Lower lobe of right lung (tissue), 2 donors: Measurements from ENCODE around the gene HTRA2. TPM values are rescaled to one million over a fixed set of nuclear protein-coding genes. Genes with fewer than 3 reads are reported as not detected.

Experiments used
- ATAC-seq, 2 donors: fragments of 200-7000 bp; cut with Tn5 transposase; one replicate each; pipeline ENCODE4 v1.9.1; 2020 to 2022; ENCODE audit warnings: mild to moderate bottlenecking in 2 of 2, moderate library complexity in 2 of 2
- DNase-seq: peaks from one replicate; pipeline ENCODE4 v3.0.0-alpha.2; 2020
- H3K27ac ChIP-seq: fragments of 200-600 bp; one replicate; pipeline ENCODE4 v1.8.0; 2022
- H3K27me3 ChIP-seq: fragments of 200-600 bp; one replicate; pipeline ENCODE4 v1.8.0; 2022; ENCODE audit warnings: low read depth
- H3K36me3 ChIP-seq: fragments of 200-600 bp; one replicate; pipeline ENCODE4 v1.8.0; 2022; ENCODE audit warnings: mild to moderate bottlenecking
- H3K4me1 ChIP-seq: fragments of 200-600 bp; one replicate; pipeline ENCODE4 v1.8.0; 2022
- H3K4me3 ChIP-seq: fragments of 200-600 bp; one replicate; pipeline ENCODE4 v1.8.0; 2022; ENCODE audit warnings: mild to moderate bottlenecking
- H3K9me3 ChIP-seq: fragments of 200-600 bp; one replicate; pipeline ENCODE4 v1.8.0; 2022
- intact Hi-C: fragments of 100-400 bp; cut with DNase I; formaldehyde crosslinking; loops from one replicate; pipeline ENCODE4 v1.11.0; 2022
- total RNA-seq: library from RNA; stranded (reverse); fragmentation: NEBNext Ultra II Directional; extraction: Animal tissue kit (Norgen Biotek cat#: 25700); gene quantifications from one replicate; pipeline ENCODE4 v1.2.1, GENCODE V29; 2021
- TF ChIP-seq, protein P1 (sequence below): fragments of 200-600 bp; IDR thresholded peaks from one replicate; pipeline ENCODE4 v1.8.0; 2022; ENCODE audit warnings: antibody characterized with exemption, mild to moderate bottlenecking
- donor health status: DM: no; HTN: yes; CAD: no; lungs with severe emphysema.

Gene HTRA2
- total RNA-seq, 1 donor from 2014 or later, result 34.3 TPM

GRCh38 chr2:74507926-74508520, 21.7 kb upstream of the HTRA2 start:
- Histone ChIP-seq H3K9me3 (no peaks in the 10 kb centered on the region), H3K27ac (peak overlapping the region; percentile 99), H3K4me1 (peaks cover 45% of the 10 kb centered on the region), H3K4me3 (peak overlapping the region; percentile 77), H3K27me3 (peaks cover 34% of the 10 kb centered on the region), H3K36me3 (peaks cover 16% of the 10 kb centered on the region)
- DNase-seq (peak; percentile 59), ATAC-seq (peak; percentile 6 to 13)
- intact Hi-C loops, result no loop called here
- TF ChIP-seq, protein P1, sequence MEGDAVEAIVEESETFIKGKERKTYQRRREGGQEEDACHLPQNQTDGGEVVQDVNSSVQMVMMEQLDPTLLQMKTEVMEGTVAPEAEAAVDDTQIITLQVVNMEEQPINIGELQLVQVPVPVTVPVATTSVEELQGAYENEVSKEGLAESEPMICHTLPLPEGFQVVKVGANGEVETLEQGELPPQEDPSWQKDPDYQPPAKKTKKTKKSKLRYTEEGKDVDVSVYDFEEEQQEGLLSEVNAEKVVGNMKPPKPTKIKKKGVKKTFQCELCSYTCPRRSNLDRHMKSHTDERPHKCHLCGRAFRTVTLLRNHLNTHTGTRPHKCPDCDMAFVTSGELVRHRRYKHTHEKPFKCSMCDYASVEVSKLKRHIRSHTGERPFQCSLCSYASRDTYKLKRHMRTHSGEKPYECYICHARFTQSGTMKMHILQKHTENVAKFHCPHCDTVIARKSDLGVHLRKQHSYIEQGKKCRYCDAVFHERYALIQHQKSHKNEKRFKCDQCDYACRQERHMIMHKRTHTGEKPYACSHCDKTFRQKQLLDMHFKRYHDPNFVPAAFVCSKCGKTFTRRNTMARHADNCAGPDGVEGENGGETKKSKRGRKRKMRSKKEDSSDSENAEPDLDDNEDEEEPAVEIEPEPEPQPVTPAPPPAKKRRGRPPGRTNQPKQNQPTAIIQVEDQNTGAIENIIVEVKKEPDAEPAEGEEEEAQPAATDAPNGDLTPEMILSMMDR, result no peak

- Histone ChIP-seq H3K4me1 (peaks cover 42% of the 10 kb centered on the region), H3K27ac (no peak overlapping the region), H3K4me3 (no peak overlapping the region), H3K9me3 (no peaks in the 10 kb centered on the region), H3K36me3 (peaks cover 9% of the 10 kb centered on the region), H3K27me3 (peaks cover 57% of the 10 kb centered on the region)
- TF ChIP-seq, protein P1, result no peak
- DNase-seq (no peak), ATAC-seq (no peak)
- intact Hi-C loops, result no loop called here
Measured at GRCh38 chr2:74510272-74510671, 19.5 kb upstream of the HTRA2 start.

GRCh38 chr2:74511104-74511989, 18.4 kb upstream of the HTRA2 start:
- TF ChIP-seq, protein P1, result no peak
- no peaks in the 10 kb centered on the region for H3K9me3 ChIP-seq
- no peak overlapping the region for H3K27ac ChIP-seq
- H3K4me1 ChIP-seq, result peaks cover 42% of the 10 kb centered on the region
- DNase-seq (no peak), ATAC-seq (no peak)
- intact Hi-C loops, result no loop called here
- peaks cover 67% of the 10 kb centered on the region for H3K27me3 ChIP-seq
- no peak overlapping the region for H3K4me3 ChIP-seq
- H3K36me3 ChIP-seq, result no peaks in the 10 kb centered on the region

GRCh38 chr2:74512744-74513604, 16.8 kb upstream of the HTRA2 start:
- TF ChIP-seq, protein P1, result no peak
- peaks cover 36% of the 10 kb centered on the region for H3K4me1 ChIP-seq
- DNase-seq (no peak), ATAC-seq (no peak)
- no peaks in the 10 kb centered on the region for H3K36me3 ChIP-seq
- intact Hi-C loops, result no loop called here
- H3K9me3 ChIP-seq, result no peaks in the 10 kb centered on the region
- H3K27ac ChIP-seq, result no peak overlapping the region
- H3K27me3 ChIP-seq, result peaks cover 84% of the 10 kb centered on the region
- H3K4me3 ChIP-seq, result no peak overlapping the region

DNA sequence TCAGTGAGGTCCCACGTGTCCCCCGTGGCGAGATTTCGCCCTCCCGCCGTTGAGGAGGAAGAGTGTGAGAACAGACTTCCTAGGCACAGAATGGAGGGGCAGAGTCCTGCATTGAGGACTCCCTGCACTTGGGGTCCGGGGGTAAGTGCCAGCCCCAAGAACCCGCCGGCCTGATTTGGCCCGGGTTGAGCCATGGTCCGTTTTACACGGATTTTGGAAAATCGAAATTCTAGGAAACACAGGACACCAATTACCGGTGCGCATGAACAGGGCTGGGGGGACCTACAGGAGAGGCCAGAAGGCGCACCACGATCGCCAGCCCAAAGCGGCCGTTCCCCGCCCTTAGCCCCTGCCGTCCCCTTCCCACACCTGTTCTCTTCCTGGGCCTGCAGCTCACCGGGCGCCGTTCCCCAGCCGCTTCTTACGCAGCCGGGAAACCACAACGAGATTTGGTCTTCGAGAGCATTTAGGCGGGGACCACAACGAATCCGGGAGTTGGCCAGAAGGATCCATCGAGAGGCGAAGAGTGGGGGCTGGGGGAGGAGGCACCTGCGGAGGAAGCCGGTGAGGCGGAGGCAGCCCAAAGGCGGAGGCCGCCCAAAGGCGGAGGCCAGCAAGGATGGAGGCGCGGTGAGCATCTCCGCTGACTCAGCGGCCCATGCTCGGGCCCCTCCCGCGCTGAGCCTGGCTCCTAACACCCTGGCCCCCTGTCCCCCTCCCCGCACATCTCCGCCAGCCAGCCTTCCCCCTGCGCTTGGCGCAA, 15.9 kb upstream of the HTRA2 start:
- TF ChIP-seq, protein P1, result no peak
- Histone ChIP-seq H3K4me1 (peaks cover 31% of the 10 kb centered on the region), H3K4me3 (no peak overlapping the region), H3K36me3 (no peaks in the 10 kb centered on the region), H3K9me3 (no peaks in the 10 kb centered on the region), H3K27me3 (peaks cover 92% of the 10 kb centered on the region), H3K27ac (no peak overlapping the region)
- no peak for DNase-seq
- ATAC-seq, result no peak
- intact Hi-C loops, result no loop called here
